Lower leg skin (tissue), 3 donors: Measurements from ENCODE around the gene GRB10.

Experiments
- CTCF ChIP-seq, 3 donors: fragments of 450-650 bp; IDR thresholded peaks; one replicate each; pipeline ENCODE4 v1.5.1; 2016; ENCODE audit warnings: antibody characterized with exemption in 3 of 3, mild to moderate bottlenecking in 3 of 3, moderate library complexity in 2 of 3
- POLR2A ChIP-seq, 2 donors: fragments of 450-650 bp; IDR thresholded peaks; one replicate each; pipeline ENCODE4 v1.6.1; 2016 to 2017; ENCODE audit warnings: antibody characterized with exemption in 2 of 2, mild to moderate bottlenecking in 1 of 2, moderate library complexity in 1 of 2

- TF ChIP-seq POLR2A (IDR thresholded peaks at IDR 0.05): no peak
- TF ChIP-seq CTCF (IDR thresholded peaks at IDR 0.05): no peak
Measured at GRCh38 chr7:50681432-50682045, 101.2 kb downstream of the GRB10 start.
